Measurements from ENCODE around the gene MT1H.

Gene MT1H

DNA sequence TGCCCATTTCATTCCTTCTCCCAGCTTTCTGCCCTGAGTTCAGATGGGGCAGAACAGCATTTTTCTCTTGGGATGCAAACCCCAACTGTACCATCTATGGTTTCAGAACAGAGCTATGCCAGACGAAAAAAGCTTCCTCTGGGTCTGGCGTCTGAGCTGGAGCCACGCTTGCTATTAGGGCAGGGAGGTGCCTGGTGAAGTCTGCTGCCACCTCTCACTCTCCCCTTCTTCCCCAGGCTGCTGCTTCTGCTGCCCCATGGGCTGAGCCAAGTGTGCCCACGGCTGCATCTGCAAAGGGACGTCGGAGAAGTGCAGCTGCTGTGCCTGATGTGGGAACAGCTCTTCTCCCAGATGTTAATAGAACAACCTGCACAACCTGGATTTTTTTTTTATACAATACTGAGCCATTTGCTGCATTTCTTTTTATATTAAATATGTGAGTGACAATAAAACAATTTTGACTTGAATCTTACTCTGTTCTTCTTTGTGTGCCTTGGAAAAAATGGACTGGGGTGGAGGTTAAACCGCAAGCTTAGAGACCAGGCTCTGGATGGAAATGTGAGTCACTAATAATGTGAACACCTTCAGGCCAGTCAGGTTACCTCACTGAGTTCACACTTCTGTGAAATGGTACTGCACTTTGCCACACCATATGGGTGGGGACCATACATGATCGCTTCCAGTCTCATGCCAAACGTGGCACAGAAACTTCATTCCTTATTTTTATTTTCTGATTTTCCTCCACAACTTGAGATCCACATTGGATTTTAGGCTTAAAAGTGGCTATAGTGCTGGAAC lies 32.8 kb upstream of the MT1H start:
- DNase-seq = no peak

DNA sequence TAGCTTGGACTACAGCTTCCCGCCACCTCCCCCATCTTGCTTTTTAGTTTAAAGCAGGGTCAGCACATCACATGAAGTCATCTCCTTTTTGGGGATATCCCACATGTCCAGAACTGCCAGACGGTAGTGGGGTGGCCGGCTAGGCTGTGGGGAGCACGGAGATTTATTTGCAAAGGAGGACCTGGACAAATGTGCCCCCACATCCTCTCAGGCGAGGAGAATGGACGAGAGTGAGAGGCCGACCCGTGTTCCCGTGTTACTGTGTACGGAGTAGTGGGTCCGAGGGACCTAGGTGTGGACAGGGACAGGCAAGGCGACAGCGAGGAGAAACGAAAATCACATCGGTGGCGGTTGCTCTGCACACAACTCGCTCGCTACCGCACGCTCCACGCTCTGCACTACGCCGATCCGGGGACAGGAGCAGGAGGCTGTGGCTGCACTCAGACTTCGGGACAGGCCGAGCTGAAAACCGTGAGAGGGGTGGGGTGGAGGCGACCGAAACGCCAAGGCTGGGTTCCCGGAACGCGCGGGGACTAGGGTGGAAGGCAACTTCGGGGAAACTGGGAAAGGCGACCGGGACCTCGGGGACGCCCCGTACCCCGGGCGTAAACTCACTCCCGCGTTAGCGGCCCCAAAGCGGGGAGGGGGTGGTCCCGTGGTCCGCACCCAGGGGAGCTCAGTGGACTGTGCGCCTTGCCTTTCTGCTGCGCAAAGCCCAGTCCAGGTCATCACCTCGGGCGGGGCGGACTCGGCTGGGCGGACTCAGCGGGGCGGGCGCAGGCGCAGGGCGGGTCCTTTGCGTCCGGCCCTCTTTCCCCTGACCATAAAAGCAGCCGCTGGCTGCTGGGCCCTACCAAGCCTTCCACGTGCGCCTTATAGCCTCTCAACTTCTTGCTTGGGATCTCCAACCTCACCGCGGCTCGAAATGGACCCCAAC lies 31.5 kb upstream of the MT1H start, which contains the start of gene MT1A:
Gene MT1A, plus strand, starts transcription at position 853 of the 937 bp plus-strand sequence. Its CDS starts 73 bp downstream, at position 926.
- DNase-seq = no peak

DNA sequence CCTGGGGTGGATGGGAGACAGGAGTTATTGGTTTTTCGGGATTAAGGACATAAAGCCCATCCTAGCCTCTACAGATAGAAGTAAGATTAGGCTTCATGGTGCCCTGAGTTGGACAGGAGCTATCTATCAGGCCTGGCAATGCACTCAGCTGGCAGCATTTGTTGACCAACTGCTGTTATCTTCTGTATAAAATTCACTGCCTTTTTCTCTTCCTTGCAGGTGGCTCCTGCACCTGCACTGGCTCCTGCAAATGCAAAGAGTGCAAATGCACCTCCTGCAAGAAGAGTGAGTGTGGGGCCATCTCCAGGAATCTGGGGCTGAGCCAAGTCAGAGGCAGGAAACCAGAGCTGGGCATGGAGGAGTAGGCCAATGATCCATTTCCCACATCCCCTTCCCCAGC lies 30.6 kb upstream of the MT1H start:
- DNase-seq = no peak

DNA sequence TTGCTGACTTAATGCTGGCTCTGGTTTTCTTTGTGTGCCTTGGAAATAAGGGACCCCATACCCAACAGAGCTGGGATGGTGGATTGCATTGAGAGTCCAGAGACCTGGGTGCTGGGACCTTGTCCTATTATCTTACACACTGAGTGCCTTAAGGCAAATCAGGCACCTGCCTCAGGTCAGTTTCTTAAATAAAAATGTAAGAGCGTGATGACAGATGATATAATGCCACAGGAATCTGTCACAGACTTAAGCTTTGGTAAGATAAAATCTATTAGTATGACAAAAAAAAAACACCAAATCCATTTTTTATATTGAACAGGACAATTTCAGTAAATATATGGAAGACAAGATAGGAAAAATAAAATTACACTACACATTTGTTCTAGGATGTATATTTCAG lies 29.5 kb upstream of the MT1H start:
- DNase-seq = no peak

DNA sequence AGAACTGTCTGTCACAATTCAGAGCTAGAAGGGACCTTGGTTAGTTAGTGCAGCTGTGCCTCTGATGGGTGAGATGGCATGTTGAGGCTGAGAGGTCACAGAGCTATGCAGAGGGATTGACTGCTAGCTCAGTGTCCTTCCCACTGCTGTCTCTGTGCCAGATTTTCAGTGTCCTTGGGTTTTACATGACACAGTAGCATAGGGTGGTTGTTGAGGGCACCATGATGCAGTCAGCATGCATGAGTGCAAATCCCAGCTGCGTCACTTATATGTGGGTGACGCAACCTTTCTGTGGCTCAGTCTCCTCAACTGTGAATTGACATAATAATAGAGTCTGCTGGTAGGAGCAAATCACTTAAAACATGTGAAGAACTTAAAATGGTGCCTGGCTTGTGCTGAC lies 28.4 kb upstream of the MT1H start:
- no peak for DNase-seq

DNA sequence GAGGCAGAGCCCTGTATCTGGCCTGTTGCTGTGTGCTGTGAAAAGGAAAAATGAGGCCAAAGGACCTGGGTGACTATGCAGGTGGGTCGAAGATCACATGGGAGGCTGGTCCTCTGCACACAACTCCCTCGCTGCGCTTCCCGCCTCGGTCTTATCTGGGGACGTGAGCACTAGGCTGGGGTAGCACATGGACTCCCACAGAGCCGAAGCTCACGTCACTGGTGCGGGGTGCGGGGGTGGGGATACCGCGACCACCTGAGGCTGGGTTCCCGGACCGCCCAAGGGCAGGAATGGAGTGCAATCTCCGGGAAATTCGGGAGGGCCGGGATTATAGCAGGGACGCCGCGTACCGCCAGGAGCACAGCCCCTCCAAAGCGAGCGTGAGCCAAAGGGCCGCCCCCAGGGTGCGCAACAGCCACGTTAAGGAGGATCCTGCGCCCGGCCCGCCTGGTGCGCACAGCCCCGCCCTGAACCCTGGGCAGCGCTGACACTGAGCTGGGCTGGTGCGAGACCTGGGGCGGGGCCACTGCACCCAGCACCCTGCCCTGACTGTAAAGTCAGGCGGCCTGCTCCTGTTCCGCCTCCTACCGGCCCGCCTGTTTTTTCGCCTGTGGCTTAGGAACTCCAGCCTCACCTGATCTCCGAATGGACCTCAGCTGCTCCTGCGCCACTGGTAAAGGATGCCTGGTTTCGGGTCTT lies 26.4 kb upstream of the MT1H start:
- DNase-seq = peak; percentile 64

DNA sequence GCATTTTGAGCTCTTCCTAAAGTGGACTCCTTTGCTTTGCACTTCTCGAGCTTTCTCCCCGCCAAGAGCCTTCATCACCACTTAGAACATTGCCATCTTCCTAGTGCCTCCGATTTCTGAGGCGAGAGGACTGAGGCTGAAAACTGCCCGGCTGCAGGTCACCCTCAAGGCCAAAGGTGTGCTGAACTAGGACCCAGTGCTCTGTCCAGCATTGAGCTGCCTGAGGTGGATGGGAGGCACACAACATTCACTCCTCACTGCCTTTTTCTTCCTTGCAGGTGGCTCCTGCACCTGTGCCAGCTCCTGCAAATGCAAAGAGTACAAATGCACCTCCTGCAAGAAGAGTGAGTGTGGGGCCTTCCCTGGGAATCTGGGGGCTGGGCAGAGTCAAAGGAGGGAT lies 25.8 kb upstream of the MT1H start:
- no peak for DNase-seq

DNA sequence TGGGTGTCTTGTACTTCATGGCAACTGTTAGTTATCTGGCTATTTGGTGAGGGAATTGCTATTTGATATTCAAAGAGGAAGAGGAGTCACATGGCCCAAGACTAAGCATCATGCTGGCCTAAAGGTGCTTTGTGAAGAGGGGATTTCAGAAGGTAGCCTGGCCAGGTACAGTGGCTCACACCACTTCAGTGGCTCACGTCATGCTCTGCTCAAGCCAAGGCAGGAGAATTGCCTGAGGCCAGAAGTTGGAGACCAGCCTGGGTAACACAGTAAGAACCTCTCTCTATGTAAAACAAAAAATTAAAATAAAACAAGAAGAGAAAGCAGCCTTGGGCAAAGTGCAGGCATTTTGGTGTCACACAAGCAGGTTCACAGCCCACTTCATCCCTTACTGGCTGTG lies 24.3 kb upstream of the MT1H start:
- no peak for DNase-seq

DNA sequence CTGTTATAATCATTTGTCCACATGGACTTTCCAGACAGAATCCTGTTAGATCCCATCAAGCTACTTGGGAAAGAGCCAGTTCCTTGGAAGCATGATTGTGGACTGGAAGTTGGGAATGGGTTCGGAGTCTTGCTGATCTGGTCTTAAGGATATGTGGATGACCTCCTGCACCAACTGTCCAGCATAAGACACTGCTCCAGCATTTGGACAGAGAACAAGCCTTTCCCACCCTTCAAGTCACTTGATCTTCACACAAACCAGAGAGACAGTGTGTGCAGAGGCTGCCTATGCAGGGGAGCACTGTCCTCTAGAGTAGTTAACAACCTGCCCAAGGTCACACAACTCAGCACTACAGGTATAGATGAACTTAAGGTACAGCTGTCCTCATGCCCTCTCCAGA lies 23.8 kb upstream of the MT1H start:
- DNase-seq = no peak

DNA sequence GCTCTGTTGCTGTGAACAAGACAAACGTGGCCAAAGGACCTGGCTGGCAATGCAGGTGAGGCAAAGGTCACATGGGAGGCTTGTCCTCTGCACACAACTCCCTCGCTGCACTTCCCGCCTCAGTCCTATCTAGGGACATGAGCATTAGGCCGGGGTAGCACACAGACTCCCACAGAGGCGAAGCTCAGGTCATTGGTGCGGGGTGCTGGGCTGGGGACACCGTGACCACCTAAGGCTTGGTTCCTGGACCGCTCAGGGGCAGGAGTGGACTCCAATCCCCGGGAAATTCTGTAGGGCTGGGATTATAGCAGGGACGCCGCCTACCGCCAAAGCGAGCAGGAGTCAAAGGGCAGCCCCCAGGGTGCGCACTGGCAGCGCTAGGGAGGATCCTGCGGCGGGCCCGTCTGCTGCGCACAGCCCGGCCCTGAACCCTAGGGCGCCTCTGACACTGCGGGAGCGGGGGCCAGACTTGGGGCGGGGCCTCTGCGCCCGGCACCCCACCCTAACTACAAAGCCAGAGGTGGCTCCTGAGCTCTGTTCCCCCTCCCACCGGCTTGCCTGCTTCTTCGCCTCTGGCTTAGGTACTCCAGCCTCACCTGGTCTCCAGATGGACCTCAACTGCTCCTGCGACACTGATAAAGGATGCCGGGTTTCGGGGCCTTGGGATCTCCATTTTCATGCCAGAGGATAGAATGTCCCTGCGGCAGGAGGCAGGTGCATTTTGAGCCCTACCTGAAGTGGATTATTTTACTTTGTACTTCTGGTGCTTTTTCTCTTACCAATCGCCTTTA lies 21.8 kb upstream of the MT1H start:
- DNase-seq = no peak

DNA sequence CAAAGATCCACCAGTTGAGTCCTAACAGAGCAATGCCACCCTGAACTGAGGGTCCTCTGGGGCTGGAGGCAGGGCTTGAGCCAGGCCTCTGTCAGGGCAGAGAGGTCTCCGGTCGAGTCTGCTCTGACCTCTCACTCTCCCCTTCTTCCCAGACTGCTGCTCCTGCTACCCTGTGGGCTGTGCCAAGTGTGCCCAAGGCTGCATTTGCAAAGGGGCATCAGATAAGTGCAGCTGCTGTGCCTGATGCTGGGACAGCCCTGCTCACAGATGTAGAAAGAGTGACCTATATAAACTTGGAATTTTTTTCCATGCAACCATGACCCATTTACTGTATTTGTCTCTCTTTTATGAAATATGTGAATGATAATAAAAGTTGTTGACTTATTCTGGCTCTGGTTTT lies 20.3 kb upstream of the MT1H start:
- DNase-seq = no peak

DNA sequence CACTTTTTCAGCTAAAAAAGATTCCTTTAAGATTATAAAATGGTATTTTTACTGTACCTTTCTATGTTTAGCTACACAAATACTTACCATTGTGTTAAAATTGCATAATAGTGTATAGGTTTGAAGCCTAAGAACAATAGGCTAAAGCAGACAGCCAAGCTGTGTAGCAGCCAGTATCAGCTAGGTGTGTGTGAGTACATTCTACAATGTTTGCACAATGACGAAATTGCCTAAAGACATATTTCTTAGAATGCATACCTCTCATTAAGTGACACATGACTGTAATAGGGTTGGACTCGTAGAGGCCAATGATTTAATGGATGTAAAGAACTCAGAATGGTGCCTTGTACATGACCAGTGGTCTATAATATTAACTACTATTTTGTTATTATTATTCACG lies 19.8 kb upstream of the MT1H start:
- DNase-seq = no peak

DNA sequence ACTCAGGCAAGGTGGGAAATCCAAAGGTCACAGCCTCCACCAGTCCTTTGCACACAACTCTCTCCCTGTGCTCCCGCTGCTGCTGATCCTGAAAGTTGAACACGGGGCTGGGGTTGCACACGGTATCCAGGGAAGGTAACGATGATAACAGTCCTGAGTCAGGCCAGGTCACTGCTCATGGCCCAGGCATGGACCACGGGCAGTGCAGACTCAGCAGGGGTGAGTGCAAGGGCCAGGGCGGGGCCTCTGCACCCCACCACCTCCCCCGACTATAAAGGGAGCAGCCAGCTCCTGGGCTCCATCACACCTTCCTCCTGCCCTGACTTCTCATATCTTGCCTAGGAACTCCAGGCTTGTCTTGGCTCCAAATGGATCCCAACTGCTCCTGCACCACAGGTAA lies 18.0 kb upstream of the MT1H start, which contains the start of gene MT1B:
Gene MT1B, plus strand, starts transcription at position 301 of the 400 bp plus-strand sequence. Its CDS starts 68 bp downstream, at position 369.
- DNase-seq = no peak

DNA sequence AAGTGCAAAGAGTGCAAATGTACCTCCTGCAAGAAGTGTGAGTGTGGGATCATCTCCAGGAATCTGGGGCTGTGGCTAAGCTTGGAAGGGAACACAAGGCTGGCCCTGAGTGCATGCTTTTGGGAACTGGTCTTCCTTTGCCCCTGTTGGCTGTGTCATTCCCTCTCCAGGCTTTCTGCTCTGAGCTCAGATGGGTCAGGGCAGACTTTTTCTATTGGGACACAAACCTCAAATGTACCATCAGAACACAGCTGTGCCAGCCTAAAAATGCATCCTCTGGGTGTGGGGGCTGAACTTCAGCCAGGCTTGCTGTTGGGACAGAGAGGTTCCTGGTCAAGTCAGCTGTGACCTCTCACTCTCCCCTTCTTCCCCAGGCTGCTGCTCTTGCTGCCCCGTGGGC lies 17.0 kb upstream of the MT1H start:
- DNase-seq = no peak

DNA sequence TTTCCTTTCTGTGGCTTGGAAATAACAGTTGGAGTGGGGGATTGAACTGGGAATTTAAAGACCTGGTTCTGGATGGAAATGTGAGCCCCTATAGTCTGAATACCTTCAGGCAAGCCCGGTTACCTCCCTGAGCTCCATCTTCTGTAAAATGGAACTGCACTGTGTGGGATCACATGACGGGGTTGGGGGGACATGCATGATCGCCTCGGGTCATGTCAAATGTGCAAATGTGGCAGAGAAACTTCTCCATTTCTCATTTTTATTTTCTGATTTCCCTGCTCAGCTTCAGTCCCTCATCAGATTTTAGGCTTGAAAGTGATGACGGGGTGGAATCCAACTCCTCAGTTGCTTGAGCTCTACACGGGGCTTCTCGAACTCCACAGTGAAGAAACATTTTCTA lies 16.4 kb upstream of the MT1H start:
- DNase-seq = no peak

DNA sequence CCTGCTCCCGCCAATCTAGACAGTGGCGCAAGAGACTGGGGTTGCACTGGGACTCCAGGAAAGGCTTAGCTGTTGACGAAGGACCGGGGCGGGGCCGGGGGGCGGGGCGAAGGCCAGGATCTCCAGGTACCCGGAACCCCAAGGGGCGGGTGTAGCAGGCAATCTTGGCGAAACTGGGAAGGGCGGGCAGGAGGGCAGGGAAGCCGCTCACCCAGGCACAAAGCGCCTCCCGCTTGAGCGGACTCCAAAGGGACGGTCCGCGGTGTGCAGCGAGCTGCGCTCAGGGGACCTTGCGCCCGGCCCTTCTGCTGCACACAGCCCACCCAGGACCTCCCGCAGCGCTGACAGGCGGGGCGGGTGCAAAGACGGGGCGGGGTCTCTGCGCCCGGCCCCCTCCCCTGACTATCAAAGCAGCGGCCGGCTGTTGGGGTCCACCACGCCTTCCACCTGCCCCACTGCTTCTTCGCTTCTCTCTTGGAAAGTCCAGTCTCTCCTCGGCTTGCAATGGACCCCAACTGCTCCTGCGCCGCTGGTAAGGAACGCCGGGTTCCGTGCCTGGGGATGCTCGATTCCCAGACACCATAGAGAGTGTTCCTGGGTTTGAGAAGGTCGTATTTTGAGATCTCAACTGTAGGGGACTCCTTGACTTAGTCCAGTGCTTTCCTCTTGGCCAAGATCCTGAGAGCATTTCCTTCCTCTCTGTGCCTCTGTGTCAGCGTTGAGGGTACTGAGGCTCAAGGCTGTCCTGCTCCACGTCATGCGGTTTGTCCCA lies 11.9 kb upstream of the MT1H start, which contains the start of gene MT1F:
Gene MT1F, plus strand, starts transcription at position 405 of the 772 bp plus-strand sequence. Its CDS starts 100 bp downstream, at position 505.
- peak; percentile 38 for DNase-seq

DNA sequence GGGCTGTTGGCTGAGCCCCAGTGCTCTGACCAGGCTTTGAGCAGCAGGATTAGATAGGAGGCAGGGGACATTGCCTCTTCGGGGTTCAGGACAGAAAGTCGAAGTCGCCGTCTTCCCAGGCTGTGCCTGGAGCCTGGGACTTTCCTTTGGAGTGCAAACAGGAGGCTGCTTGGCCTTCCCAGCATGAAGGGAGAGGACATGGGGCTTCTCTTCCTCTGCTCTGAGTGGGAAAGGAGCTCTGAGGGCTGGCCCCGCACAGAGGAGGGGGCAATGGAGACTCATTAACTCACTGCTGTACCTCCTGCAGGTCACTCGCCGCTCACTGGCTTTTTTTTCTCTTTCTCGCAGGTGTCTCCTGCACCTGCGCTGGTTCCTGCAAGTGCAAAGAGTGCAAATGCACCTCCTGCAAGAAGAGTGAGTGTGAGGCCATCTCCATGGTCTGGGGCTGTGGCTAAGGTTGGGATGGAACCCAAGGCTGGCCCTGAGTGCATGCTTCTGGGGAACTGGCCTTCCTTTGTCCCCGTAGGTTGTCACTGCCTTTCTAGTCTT lies 11.2 kb upstream of the MT1H start:
- no peak for DNase-seq

DNA sequence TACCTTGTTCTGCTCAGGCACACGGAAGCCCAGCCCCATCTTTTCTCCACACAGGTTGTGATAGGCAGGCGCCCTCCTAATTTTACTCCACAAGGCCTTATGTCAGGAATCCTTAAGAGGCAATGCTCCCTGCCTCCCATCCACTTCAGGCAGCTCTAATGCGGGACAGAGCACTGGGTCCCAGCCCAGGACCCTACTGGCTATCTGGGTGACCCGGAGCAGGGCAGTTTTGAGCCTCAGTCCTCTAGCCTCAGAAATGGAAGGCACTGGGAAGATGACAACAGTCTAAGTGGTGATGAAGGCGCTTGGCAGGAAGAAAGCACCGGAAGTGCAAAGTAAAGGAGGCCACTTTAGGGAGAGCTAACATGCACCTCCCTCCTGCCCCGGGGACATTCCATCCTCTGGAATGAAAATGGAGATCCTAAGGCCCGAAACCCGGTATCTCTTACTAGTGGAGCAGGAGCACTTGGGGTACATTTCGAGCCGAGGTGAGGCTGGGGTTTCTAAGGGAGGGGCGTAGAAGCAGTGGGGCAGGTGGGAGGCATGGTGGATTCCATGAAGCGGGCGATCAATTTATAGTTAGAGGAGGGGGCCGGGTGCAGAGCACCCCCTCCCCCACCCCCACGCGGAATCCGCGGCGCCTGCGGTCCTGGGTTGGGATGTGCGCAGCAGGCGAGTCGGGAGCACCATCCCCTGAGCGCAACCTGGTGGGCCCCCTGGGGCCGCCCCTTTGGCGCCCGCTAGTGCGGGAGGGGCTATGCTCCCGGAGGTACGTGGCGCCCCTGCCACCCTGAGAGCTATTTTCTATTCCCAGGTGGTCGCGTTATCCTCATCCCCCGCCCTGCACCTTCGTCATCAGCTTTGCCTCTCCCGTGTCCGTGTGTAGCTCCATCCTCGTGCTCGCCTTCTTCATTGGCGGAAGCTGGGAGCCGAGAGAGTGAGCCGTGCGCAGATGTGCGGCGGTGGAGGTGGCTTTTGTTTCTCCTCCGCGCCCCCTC lies 7.0 kb upstream of the MT1H start:
- DNase-seq = no peak

DNA sequence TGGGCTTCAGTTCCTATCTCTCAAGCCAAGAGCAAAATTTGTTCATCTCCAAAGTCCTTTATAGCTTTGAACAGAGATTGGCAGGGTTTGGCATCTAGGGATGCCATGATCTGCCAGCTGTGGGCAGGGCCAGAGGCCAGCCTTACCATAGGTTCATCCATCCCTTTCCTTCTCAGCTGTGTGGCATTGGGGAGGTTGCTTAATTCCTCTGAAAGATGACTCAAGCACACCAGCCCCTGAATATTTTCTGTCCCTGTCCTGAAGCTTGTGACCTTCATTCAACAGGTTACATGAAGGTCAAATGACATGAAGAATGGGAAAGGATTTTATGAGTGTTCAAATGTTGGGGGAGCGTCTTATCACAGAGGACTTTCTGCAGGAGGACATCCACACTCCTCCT lies 5.1 kb upstream of the MT1H start:
- no peak for DNase-seq

Measured in central memory CD4-positive, alpha-beta T cell (primary cell).